Liver (tissue), 9 donors: Measurements from ENCODE around the gene GFM1. TPM values are rescaled to one million over a fixed set of nuclear protein-coding genes. Genes with fewer than 3 reads are reported as not detected.

Experiments
- DNase-seq: peaks from one replicate; pipeline ENCODE4 v3.0.0-alpha.2; 2017; ENCODE audit warnings: low spot score
- H3K27ac ChIP-seq, 2 donors: one replicate each; pipeline ENCODE4 v1.7.0; 2013; ENCODE audit warnings: inconsistent platforms in 2 of 2, low read length in 2 of 2, control low read depth in 1 of 2, low read depth in 1 of 2, mild to moderate bottlenecking in 1 of 2
- H3K27me3 ChIP-seq, 4 donors: one replicate each; pipeline versions ENCODE4 v1.6.1 to v1.7.0; 2013; ENCODE audit warnings: low read length in 3 of 4, inconsistent platforms in 1 of 4, mild to moderate bottlenecking in 1 of 4, moderate library complexity in 1 of 4; ENCODE audit not compliant: control insufficient read depth in 4 of 4, insufficient read depth in 4 of 4
- H3K36me3 ChIP-seq, 4 donors: one replicate each; pipeline versions ENCODE4 v1.6.1 to v1.7.0; 2013; ENCODE audit warnings: low read length in 3 of 4, mild to moderate bottlenecking in 3 of 4, low read depth in 1 of 4, moderate library complexity in 1 of 4; ENCODE audit not compliant: control insufficient read depth in 4 of 4, insufficient read depth in 3 of 4
- H3K4me1 ChIP-seq, 4 donors: one replicate each; pipeline versions ENCODE4 v1.6.1 to v1.7.0; 2013; ENCODE audit warnings: low read length in 3 of 4, mild to moderate bottlenecking in 3 of 4, moderate library complexity in 1 of 4; ENCODE audit not compliant: control insufficient read depth in 4 of 4, insufficient read depth in 4 of 4
- H3K4me3 ChIP-seq, 3 donors: one replicate each; pipeline versions ENCODE4 v1.6.1 to v1.7.0; 2013; ENCODE audit warnings: low read length in 3 of 3, control low read depth in 1 of 3, low read depth in 1 of 3, mild to moderate bottlenecking in 1 of 3
- H3K9ac ChIP-seq, 2 donors: one replicate each; pipeline ENCODE4 v1.7.0; 2013; ENCODE audit warnings: low read length in 2 of 2, mild to moderate bottlenecking in 2 of 2, moderate library complexity in 2 of 2, control low read depth in 1 of 2, low read depth in 1 of 2
- H3K9me3 ChIP-seq, 4 donors: one replicate each; pipeline versions ENCODE4 v1.6.1 to v1.7.0; 2013; ENCODE audit warnings: low read length in 3 of 4; ENCODE audit not compliant: control insufficient read depth in 4 of 4
- ATF3 ChIP-seq: IDR thresholded peaks from 2 replicates; pipeline ENCODE4 v1.6.1; 2016; ENCODE audit warnings: antibody characterized with exemption
- CTCF ChIP-seq: fragments of 150-350 bp; IDR thresholded peaks from 2 replicates; pipeline ENCODE4 v1.5.1; 2017; ENCODE audit warnings: improper control_type of control experiment, low read depth, low read length; ENCODE audit not compliant: missing input control
- EGR1 ChIP-seq, 2 donors: IDR thresholded peaks; 2 replicates each; pipeline ENCODE4 v1.6.1; 2016 to 2018; ENCODE audit warnings: antibody characterized with exemption in 2 of 2, low read depth in 2 of 2
- FOXA1 ChIP-seq: IDR thresholded peaks from 2 replicates; pipeline ENCODE4 v1.6.1; 2016; ENCODE audit warnings: antibody characterized with exemption
- FOXA2 ChIP-seq: IDR thresholded peaks from 2 replicates; pipeline ENCODE4 v1.6.1; 2016; ENCODE audit warnings: antibody characterized with exemption
- GABPA ChIP-seq, 2 donors: IDR thresholded peaks in 1 of 2; conservative IDR thresholded peaks in 1 of 2; 2 replicates each; pipeline ENCODE4 v1.6.1; 2016; ENCODE audit warnings: antibody characterized with exemption in 2 of 2, mild to moderate bottlenecking in 1 of 2, moderate library complexity in 1 of 2
- HNF4A ChIP-seq, 2 donors: conservative IDR thresholded peaks; 2 replicates each; pipeline ENCODE4 v1.6.1; 2016; ENCODE audit warnings: antibody characterized with exemption in 2 of 2, mild to moderate bottlenecking in 2 of 2
- HNF4G ChIP-seq: IDR thresholded peaks from 2 replicates; pipeline ENCODE4 v1.6.1; 2016; ENCODE audit warnings: antibody characterized with exemption
- JUND ChIP-seq, 2 donors: IDR thresholded peaks; 2 replicates each; pipeline ENCODE4 v1.6.1; 2016; ENCODE audit warnings: antibody characterized with exemption in 2 of 2
- MAX ChIP-seq: IDR thresholded peaks from 2 replicates; pipeline ENCODE4 v1.6.1; 2016; ENCODE audit warnings: antibody characterized with exemption
- NR2F2 ChIP-seq: IDR thresholded peaks from 2 replicates; pipeline ENCODE4 v1.6.1; 2016; ENCODE audit warnings: antibody characterized with exemption
- RAD21 ChIP-seq, 2 donors: IDR thresholded peaks; 2 replicates each; pipeline ENCODE4 v1.6.1; 2016; ENCODE audit warnings: antibody characterized with exemption in 2 of 2, mild to moderate bottlenecking in 2 of 2
- REST ChIP-seq: IDR thresholded peaks from 2 replicates; pipeline ENCODE4 v1.6.1; 2016; ENCODE audit warnings: antibody characterized with exemption, mild to moderate bottlenecking
- RXRA ChIP-seq, 2 donors: IDR thresholded peaks; 2 replicates each; pipeline ENCODE4 v1.6.1; 2017 to 2018; ENCODE audit warnings: antibody characterized with exemption in 2 of 2, mild to moderate bottlenecking in 1 of 2
- SP1 ChIP-seq: IDR thresholded peaks from 2 replicates; pipeline ENCODE4 v1.6.1; 2018; ENCODE audit warnings: antibody characterized with exemption, mild to moderate bottlenecking
- TAF1 ChIP-seq: conservative IDR thresholded peaks from 2 replicates; pipeline ENCODE4 v1.6.1; 2016; ENCODE audit warnings: antibody characterized with exemption, mild to moderate bottlenecking
- YY1 ChIP-seq: IDR thresholded peaks from 2 replicates; pipeline ENCODE4 v1.6.1; 2016; ENCODE audit warnings: antibody characterized with exemption, mild to moderate bottlenecking
- ZBTB33 ChIP-seq: IDR thresholded peaks from 2 replicates; pipeline ENCODE4 v1.6.1; 2016; ENCODE audit warnings: antibody characterized with exemption
- WGBS: extraction: QIAGEN DNeasy Blood & Tissue Kit; methylation state at CpG from one replicate; pipeline ENCODE4 v1.1.7; 2013; 5-methylcytosine and 5-hydroxymethylcytosine counted together
- polyA plus RNA-seq, 2 donors: library from polyadenylated mRNA; stranded (reverse) in 1 of 2; unstranded in 1 of 2; fragments of 200-250 nt in 1 of 2; fragments of >200 nt in 1 of 2; fragmentation: Nextera tagmentation in 1 of 2; extraction: Ambion mirVana in 1 of 2; gene quantifications; one replicate each; pipeline versions ENCODE4 v1.2.1 to v1.2.3, GENCODE V29; 2013 to 2015
- total RNA-seq, 2 donors: library from RNA; depleted of rRNA; stranded (reverse); fragments of >200 nt; gene quantifications; one replicate each; pipeline ENCODE4 v1.2.3, GENCODE V29; 2014
- donor health status: healthy.
- donor health status: healthy.
- donor health status: healthy.
- donor health status: healthy.
- donor health status: healthy.

Gene GFM1
- total and polyA plus RNA-seq, 4 donors = 33.8 to 73.2 (median 35.8) TPM

- Histone ChIP-seq H3K27ac (peak within 1 kb of the TSS; percentile 37 to 48), H3K4me3 (peak within 1 kb of the TSS in 2 of 3 donors; percentile 33 to 44), H3K9me3 (no peaks in the 10 kb centered on the region), H3K4me1 (no peaks in the 10 kb centered on the region), H3K9ac (peak within 1 kb of the TSS; percentile 27 to 52), H3K27me3 (no peaks in the 10 kb centered on the region), H3K36me3 (peaks cover 8 to 22% (median 10%) of the 10 kb centered on the region in 4 donors)
- TF ChIP-seq EGR1 (IDR thresholded peaks at IDR 0.05; ENCODE audit: low read depth in 2 of 2) (no peak), MAX (no peak), JUND (IDR thresholded peaks at IDR 0.05) (no peak), ATF3 (no peak), ZBTB33 (no peak), FOXA1 (no peak), HNF4A (conservative IDR thresholded peaks at IDR 0.05) (no peak), TAF1 (no peak), GABPA (IDR thresholded peaks at IDR 0.05 in 1 of 2, conservative IDR thresholded peaks at IDR 0.05 in 1 of 2) (no peak), YY1 (no peak), CTCF (peak; percentile 35), RAD21 (IDR thresholded peaks at IDR 0.05) (peak; percentile 20 to 71), SP1 (peak; percentile 14), REST (no peak), FOXA2 (no peak), HNF4G (no peak), RXRA (IDR thresholded peaks at IDR 0.05) (no peak), NR2F2 (no peak)
- WGBS = 46% methylated on average over 30 of the region's 30 CpGs
- peak; percentile 85 for DNase-seq
Measured at GRCh38 chr3:158672215-158673176, 28.2 kb downstream of the GFM1 start, which contains the start of gene LXN. Gene LXN, minus strand, starts transcription at chr3:158672648. Its CDS starts 170 bp downstream, at chr3:158672478.
